ENCODE data around the gene TRAPPC3. TPM values are rescaled to one million over a fixed set of nuclear protein-coding genes. Genes with fewer than 3 reads are reported as not detected.

Gene TRAPPC3
- total and polyA plus RNA-seq, 9 of the 15 experiments (the other 6 are each of a cell fraction or from before 2014, with no cell fraction given) = 20.6 to 141 (median 112) TPM

GRCh38 chr1:36157115-36157903 lies 8.0 kb upstream of the TRAPPC3 start (continued):
- TF ChIP-seq, protein P1, sequence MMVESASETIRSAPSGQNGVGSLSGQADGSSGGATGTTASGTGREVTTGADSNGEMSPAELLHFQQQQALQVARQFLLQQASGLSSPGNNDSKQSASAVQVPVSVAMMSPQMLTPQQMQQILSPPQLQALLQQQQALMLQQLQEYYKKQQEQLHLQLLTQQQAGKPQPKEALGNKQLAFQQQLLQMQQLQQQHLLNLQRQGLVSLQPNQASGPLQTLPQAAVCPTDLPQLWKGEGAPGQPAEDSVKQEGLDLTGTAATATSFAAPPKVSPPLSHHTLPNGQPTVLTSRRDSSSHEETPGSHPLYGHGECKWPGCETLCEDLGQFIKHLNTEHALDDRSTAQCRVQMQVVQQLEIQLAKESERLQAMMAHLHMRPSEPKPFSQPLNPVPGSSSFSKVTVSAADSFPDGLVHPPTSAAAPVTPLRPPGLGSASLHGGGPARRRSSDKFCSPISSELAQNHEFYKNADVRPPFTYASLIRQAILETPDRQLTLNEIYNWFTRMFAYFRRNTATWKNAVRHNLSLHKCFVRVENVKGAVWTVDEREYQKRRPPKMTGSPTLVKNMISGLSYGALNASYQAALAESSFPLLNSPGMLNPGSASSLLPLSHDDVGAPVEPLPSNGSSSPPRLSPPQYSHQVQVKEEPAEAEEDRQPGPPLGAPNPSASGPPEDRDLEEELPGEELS (CRISPR knock-in tag; IDR thresholded peaks at IDR 0.05; ENCODE audit: borderline replicate concordance) = no peak; the same call in 1 of the 2 replicates
- no peak for TF ChIP-seq TOE1 (IDR thresholded peaks at IDR 0.05; ENCODE audit: borderline replicate concordance)
- no peak for TF ChIP-seq TOE1 (CRISPR knock-in tag; IDR thresholded peaks at IDR 0.05; ENCODE audit: borderline replicate concordance, low read depth)
- TF ChIP-seq SAP30 (IDR thresholded peaks at IDR 0.05; ENCODE audit: borderline replicate concordance, insufficient read depth, low read depth, low read length, poor library complexity, severe bottlenecking) = peak; percentile 39
- no peak for TF ChIP-seq E2F8 (IDR thresholded peaks at IDR 0.05; ENCODE audit: low read depth, partially characterized antibody)
- TF ChIP-seq EP400 (IDR thresholded peaks at IDR 0.05) = 0 out of 2 replicates have a peak, but pooled peaks have one; percentile 10
- TF ChIP-seq MCM2 (IDR thresholded peaks at IDR 0.05; ENCODE audit: low read depth) = no peak
- TF ChIP-seq, protein P2, sequence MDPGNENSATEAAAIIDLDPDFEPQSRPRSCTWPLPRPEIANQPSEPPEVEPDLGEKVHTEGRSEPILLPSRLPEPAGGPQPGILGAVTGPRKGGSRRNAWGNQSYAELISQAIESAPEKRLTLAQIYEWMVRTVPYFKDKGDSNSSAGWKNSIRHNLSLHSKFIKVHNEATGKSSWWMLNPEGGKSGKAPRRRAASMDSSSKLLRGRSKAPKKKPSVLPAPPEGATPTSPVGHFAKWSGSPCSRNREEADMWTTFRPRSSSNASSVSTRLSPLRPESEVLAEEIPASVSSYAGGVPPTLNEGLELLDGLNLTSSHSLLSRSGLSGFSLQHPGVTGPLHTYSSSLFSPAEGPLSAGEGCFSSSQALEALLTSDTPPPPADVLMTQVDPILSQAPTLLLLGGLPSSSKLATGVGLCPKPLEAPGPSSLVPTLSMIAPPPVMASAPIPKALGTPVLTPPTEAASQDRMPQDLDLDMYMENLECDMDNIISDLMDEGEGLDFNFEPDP (CRISPR knock-in tag; IDR thresholded peaks at IDR 0.05) = no peak
- no peak for TF ChIP-seq TBP (optimal IDR thresholded peaks at IDR 0.05; ENCODE audit: low read depth, low read length)
- TF ChIP-seq FOXP1 (CRISPR knock-in tag; IDR thresholded peaks at IDR 0.05) = no peak; the same call in 1 of the 2 replicates
- TF ChIP-seq, protein P3, sequence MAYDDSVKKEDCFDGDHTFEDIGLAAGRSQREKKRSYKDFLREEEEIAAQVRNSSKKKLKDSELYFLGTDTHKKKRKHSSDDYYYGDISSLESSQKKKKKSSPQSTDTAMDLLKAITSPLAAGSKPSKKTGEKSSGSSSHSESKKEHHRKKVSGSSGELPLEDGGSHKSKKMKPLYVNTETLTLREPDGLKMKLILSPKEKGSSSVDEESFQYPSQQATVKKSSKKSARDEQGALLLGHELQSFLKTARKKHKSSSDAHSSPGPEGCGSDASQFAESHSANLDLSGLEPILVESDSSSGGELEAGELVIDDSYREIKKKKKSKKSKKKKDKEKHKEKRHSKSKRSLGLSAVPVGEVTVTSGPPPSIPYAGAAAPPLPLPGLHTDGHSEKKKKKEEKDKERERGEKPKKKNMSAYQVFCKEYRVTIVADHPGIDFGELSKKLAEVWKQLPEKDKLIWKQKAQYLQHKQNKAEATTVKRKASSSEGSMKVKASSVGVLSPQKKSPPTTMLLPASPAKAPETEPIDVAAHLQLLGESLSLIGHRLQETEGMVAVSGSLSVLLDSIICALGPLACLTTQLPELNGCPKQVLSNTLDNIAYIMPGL (CRISPR knock-in tag; IDR thresholded peaks at IDR 0.05) = no peak
- TF ChIP-seq ZNF3 (CRISPR knock-in tag; IDR thresholded peaks at IDR 0.05) = no peak
- TF ChIP-seq CHD2 (IDR thresholded peaks at IDR 0.05; ENCODE audit: low read depth, low read length) = no peak
- no peak for TF ChIP-seq SRF (CRISPR knock-in tag; IDR thresholded peaks at IDR 0.05)
- TF ChIP-seq BMI1 (IDR thresholded peaks at IDR 0.05; ENCODE audit: low read length) = no peak

Data from K562 (cell line).